ENCODE measurements around the gene KCNJ3. TPM values are rescaled to one million over a fixed set of nuclear protein-coding genes. Genes with fewer than 3 reads are reported as not detected.

KCNJ3 gene
- total and polyA plus RNA-seq, 2 donors (not counting 1 experiment from before 2014, with no cell fraction given) = 0.01 TPM; not detected in 1

DNA sequence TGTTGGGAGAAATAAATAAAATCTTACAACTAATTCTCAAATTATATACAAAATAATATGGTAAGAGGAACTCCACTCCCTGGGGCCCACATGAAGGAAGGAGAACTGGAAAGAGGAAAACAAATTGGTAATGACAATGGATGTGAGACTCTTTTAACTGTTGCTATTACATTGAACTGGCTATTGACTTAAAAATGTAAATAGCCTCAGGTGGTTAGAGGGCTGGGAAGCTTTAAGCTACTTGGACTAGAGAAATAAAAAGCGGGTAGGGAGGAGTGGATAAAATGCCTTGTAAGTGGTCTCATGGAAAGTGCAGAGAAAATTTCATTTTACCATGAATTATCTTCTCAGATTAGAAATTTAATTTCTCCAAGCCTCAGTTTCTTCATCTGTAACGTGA lies 64.1 kb downstream of the KCNJ3 start:
- Histone ChIP-seq H3K27ac (ENCODE audit: low read length in 2 of 2) (no peak overlapping the region), H3K27me3 (replicated peaks in 1 of 4; ENCODE audit: control extremely low read depth in 1 of 4, control insufficient read depth in 3 of 4, insufficient read depth in 4 of 4, low read length in 3 of 4) (no peaks in the 10 kb centered on the region), H3K4me2 (replicated peaks; ENCODE audit: low read depth, low read length, poor library complexity, severe bottlenecking) (no peak overlapping the region), H3K9ac (ENCODE audit: low read length) (no peak overlapping the region), H2AFZ (ENCODE audit: insufficient read depth, low read depth, low read length, poor library complexity, severe bottlenecking) (no peak overlapping the region), H3K4me1 (ENCODE audit: control insufficient read depth in 2 of 2, insufficient read depth in 2 of 2, low read length in 2 of 2) (no peaks in the 10 kb centered on the region), H4K20me1 (ENCODE audit: control insufficient read depth, insufficient read depth, low read length, poor library complexity, severe bottlenecking) (no peaks in the 10 kb centered on the region), H3K79me2 (ENCODE audit: control insufficient read depth, insufficient read depth, low read length) (no peaks in the 10 kb centered on the region), H3K4me3 (ENCODE audit: control extremely low read depth in 1 of 5, extremely low read depth in 1 of 5, insufficient read depth in 1 of 5, low read depth in 2 of 5, low read length in 4 of 5) (no peak overlapping the region), H3K36me3 (replicated peaks in 1 of 2; ENCODE audit: control extremely low read depth in 1 of 2, control insufficient read depth in 1 of 2, extremely low read depth in 1 of 2, insufficient read depth in 2 of 2, low read length in 1 of 2) (no peaks in the 10 kb centered on the region), H3K9me3 (ENCODE audit: control extremely low read depth in 1 of 3, control insufficient read depth in 2 of 3, insufficient read depth in 1 of 3, low read length in 2 of 3) (no peaks in the 10 kb centered on the region)
- ATAC-seq (ENCODE audit: low read depth) = no peak
- DNase-seq = no peak
- CTCF ChIA-PET = no interaction called here
- intact Hi-C loops (cut with micrococcal nuclease) = no loop called here
- TF ChIP-seq, protein P1, sequence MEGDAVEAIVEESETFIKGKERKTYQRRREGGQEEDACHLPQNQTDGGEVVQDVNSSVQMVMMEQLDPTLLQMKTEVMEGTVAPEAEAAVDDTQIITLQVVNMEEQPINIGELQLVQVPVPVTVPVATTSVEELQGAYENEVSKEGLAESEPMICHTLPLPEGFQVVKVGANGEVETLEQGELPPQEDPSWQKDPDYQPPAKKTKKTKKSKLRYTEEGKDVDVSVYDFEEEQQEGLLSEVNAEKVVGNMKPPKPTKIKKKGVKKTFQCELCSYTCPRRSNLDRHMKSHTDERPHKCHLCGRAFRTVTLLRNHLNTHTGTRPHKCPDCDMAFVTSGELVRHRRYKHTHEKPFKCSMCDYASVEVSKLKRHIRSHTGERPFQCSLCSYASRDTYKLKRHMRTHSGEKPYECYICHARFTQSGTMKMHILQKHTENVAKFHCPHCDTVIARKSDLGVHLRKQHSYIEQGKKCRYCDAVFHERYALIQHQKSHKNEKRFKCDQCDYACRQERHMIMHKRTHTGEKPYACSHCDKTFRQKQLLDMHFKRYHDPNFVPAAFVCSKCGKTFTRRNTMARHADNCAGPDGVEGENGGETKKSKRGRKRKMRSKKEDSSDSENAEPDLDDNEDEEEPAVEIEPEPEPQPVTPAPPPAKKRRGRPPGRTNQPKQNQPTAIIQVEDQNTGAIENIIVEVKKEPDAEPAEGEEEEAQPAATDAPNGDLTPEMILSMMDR (IDR thresholded peaks at IDR 0.05) = no peak
- TF ChIP-seq EZH2 (IDR thresholded peaks at IDR 0.05; ENCODE audit: borderline replicate concordance, insufficient read depth, low read depth, low read length, poor library complexity, severe bottlenecking) = no peak
- Mint-ChIP-seq H3K27me3 (no peaks in the 10 kb centered on the region), H3K9me3 (ENCODE audit: insufficient read depth) (no peaks in the 10 kb centered on the region), H3K27ac (no peak overlapping the region), H3K4me1 (no peaks in the 10 kb centered on the region), H3K4me3 (no peak overlapping the region)
- no CpG with 5 or more reads among the region's 2 CpGs for whole genome bisulfite sequencing (ENCODE audit: insufficient coverage)
- POLR2A ChIA-PET = no interaction called here

DNA sequence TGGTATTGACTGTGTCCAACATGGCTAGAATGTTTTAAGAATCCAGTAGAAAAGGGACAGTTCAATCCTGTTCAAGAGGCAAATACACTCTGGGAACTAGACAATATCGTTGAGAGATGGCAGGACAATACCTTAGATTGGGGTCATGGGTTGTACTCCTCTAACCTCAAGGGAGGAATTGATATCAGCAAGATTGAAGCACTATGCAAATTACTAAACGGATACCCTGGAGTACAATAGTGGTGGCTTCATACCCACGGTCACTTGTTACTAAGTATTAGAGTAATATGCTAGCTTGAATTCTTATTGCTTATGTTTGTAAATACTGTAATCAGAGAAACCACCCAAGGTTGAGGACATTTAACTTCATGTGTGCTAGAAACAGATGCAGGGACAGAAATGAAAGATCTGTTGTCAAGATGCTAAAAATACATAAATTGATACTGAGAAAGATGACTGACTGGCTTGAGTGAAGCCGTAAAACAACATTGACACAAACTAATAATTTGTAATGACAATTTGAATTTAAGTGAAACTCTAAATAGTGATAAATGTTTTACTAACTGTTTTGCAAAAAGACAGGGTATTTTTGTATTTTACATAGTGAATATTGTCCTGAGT lies 73.3 kb downstream of the KCNJ3 start:
- H3K9me3 ChIP-seq (ENCODE audit: control extremely low read depth in 1 of 3, control insufficient read depth in 2 of 3, insufficient read depth in 1 of 3, low read length in 2 of 3) = peaks cover 0 to 3% (median 0%) of the 10 kb centered on the region in 3 donors
- ATAC-seq (ENCODE audit: low read depth) (no peak), DNase-seq (no peak)
- H4K20me1 ChIP-seq (ENCODE audit: control insufficient read depth, insufficient read depth, low read length, poor library complexity, severe bottlenecking) = no peaks in the 10 kb centered on the region
- no peaks in the 10 kb centered on the region for H3K27me3 Mint-ChIP-seq
- no peak overlapping the region for H3K4me3 Mint-ChIP-seq
- H3K9me3 Mint-ChIP-seq (ENCODE audit: insufficient read depth) = no peaks in the 10 kb centered on the region
- intact Hi-C loops (cut with micrococcal nuclease) = no loop called here
- H3K9ac ChIP-seq (ENCODE audit: low read length) = no peak overlapping the region
- no peak for TF ChIP-seq EZH2 (IDR thresholded peaks at IDR 0.05; ENCODE audit: borderline replicate concordance, insufficient read depth, low read depth, low read length, poor library complexity, severe bottlenecking)
- TF ChIP-seq, protein P1 (IDR thresholded peaks at IDR 0.05) = no peak
- no peak overlapping the region for H3K4me2 ChIP-seq (replicated peaks; ENCODE audit: low read depth, low read length, poor library complexity, severe bottlenecking)
- POLR2A ChIA-PET = no interaction called here
- no peak overlapping the region for H3K4me3 ChIP-seq (ENCODE audit: control extremely low read depth in 1 of 5, extremely low read depth in 1 of 5, insufficient read depth in 1 of 5, low read depth in 2 of 5, low read length in 4 of 5)
- CTCF ChIA-PET = no interaction called here
- no peaks in the 10 kb centered on the region for H3K4me1 Mint-ChIP-seq
- H3K4me1 ChIP-seq (ENCODE audit: control insufficient read depth in 2 of 2, insufficient read depth in 2 of 2, low read length in 2 of 2) = no peaks in the 10 kb centered on the region
- no peaks in the 10 kb centered on the region for H3K36me3 ChIP-seq (replicated peaks in 1 of 2; ENCODE audit: control extremely low read depth in 1 of 2, control insufficient read depth in 1 of 2, extremely low read depth in 1 of 2, insufficient read depth in 2 of 2, low read length in 1 of 2)
- no peak overlapping the region for H3K27ac ChIP-seq (ENCODE audit: low read length in 2 of 2)
- H2AFZ ChIP-seq (ENCODE audit: insufficient read depth, low read depth, low read length, poor library complexity, severe bottlenecking) = no peak overlapping the region
- H3K27me3 ChIP-seq (replicated peaks in 1 of 4; ENCODE audit: control extremely low read depth in 1 of 4, control insufficient read depth in 3 of 4, insufficient read depth in 4 of 4, low read length in 3 of 4) = no peaks in the 10 kb centered on the region
- WGBS (ENCODE audit: insufficient coverage) = 88% methylated on average over 1 of the region's 4 CpGs
- no peaks in the 10 kb centered on the region for H3K79me2 ChIP-seq (ENCODE audit: control insufficient read depth, insufficient read depth, low read length)
- H3K27ac Mint-ChIP-seq = no peak overlapping the region

Data from B cell (primary cell).